ENCODE measurements around the gene GSTA5.

DNA sequence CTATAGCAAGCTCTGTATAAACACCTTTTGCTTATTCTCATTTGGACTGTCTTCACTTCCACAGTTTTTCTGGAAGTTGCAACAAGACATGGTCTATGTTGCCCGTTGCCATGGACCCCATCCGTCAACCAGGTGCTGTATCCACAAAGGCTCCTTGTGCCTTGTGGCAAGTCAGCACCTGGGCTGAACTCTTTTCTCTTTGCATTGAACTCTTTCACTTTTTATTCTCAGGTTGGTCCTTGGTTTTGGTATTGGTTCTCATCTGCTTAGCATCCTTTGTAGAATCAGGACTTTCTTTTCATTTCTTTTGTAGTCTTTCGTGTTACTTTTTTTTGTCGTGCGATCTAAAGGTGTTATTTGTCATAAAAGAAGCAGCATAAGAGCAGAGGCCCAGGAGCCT, 32.0 kb downstream of the GSTA5 start:
- TF ChIP-seq POU5F1 (IDR thresholded peaks at IDR 0.05; ENCODE audit: low read depth, low read length): no peak
- TF ChIP-seq NRF1 (IDR thresholded peaks at IDR 0.05; ENCODE audit: low read depth, low read length): no peak
- no peak for TF ChIP-seq POLR2A (IDR thresholded peaks at IDR 0.05; ENCODE audit: control extremely low read depth in 1 of 2, low read depth in 2 of 2, low read length in 2 of 2)
- TF ChIP-seq, protein P1, sequence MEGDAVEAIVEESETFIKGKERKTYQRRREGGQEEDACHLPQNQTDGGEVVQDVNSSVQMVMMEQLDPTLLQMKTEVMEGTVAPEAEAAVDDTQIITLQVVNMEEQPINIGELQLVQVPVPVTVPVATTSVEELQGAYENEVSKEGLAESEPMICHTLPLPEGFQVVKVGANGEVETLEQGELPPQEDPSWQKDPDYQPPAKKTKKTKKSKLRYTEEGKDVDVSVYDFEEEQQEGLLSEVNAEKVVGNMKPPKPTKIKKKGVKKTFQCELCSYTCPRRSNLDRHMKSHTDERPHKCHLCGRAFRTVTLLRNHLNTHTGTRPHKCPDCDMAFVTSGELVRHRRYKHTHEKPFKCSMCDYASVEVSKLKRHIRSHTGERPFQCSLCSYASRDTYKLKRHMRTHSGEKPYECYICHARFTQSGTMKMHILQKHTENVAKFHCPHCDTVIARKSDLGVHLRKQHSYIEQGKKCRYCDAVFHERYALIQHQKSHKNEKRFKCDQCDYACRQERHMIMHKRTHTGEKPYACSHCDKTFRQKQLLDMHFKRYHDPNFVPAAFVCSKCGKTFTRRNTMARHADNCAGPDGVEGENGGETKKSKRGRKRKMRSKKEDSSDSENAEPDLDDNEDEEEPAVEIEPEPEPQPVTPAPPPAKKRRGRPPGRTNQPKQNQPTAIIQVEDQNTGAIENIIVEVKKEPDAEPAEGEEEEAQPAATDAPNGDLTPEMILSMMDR (IDR thresholded peaks at IDR 0.05; ENCODE audit: control extremely low read depth in 1 of 3, insufficient read depth in 1 of 3, low read depth in 1 of 3, low read length in 3 of 3): no peak
- TF ChIP-seq, protein P2, sequence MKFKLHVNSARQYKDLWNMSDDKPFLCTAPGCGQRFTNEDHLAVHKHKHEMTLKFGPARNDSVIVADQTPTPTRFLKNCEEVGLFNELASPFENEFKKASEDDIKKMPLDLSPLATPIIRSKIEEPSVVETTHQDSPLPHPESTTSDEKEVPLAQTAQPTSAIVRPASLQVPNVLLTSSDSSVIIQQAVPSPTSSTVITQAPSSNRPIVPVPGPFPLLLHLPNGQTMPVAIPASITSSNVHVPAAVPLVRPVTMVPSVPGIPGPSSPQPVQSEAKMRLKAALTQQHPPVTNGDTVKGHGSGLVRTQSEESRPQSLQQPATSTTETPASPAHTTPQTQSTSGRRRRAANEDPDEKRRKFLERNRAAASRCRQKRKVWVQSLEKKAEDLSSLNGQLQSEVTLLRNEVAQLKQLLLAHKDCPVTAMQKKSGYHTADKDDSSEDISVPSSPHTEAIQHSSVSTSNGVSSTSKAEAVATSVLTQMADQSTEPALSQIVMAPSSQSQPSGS (IDR thresholded peaks at IDR 0.05; ENCODE audit: low read length): no peak
- no peak for TF ChIP-seq POLR2AphosphoS5 (IDR thresholded peaks at IDR 0.05; ENCODE audit: low read depth, low read length)
- no peak for TF ChIP-seq EP300 (IDR thresholded peaks at IDR 0.05; ENCODE audit: borderline replicate concordance in 1 of 2, low read depth in 2 of 2, low read length in 2 of 2)
- no peak for TF ChIP-seq CHD2 (IDR thresholded peaks at IDR 0.05; ENCODE audit: low read length)
- TF ChIP-seq YY1 (IDR thresholded peaks at IDR 0.05; ENCODE audit: low read depth, low read length): no peak
- TF ChIP-seq TAF1 (IDR thresholded peaks at IDR 0.05; ENCODE audit: low read depth, low read length): no peak
- TF ChIP-seq CBX8 (IDR thresholded peaks at IDR 0.05; ENCODE audit: borderline replicate concordance, low read depth, low read length): no peak
- TF ChIP-seq, protein P3, sequence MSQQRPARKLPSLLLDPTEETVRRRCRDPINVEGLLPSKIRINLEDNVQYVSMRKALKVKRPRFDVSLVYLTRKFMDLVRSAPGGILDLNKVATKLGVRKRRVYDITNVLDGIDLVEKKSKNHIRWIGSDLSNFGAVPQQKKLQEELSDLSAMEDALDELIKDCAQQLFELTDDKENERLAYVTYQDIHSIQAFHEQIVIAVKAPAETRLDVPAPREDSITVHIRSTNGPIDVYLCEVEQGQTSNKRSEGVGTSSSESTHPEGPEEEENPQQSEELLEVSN (IDR thresholded peaks at IDR 0.05): no peak
